HG03196 (cell line): ENCODE results near the gene MAP3K14.
"Not testable (repeated sequence)": the region's sequence is repeated elsewhere in the genome, so short reads cannot be mapped to it uniquely, and the experiment has no call there.

Experiments used
- ATAC-seq: cut with Tn5 transposase; IDR thresholded peaks from one replicate; pipeline ENCODE4 v1.9.1; 2021; ENCODE audit not compliant: unreplicated experiment

The MAP3K14 gene

GRCh38 chr17:45302220-45302619 lies 14.6 kb downstream of the MAP3K14 start:
- not testable (repeated sequence) for ATAC-seq

GRCh38 chr17:45301674-45302073 lies 15.1 kb downstream of the MAP3K14 start:
- ATAC-seq, result no peak

DNA sequence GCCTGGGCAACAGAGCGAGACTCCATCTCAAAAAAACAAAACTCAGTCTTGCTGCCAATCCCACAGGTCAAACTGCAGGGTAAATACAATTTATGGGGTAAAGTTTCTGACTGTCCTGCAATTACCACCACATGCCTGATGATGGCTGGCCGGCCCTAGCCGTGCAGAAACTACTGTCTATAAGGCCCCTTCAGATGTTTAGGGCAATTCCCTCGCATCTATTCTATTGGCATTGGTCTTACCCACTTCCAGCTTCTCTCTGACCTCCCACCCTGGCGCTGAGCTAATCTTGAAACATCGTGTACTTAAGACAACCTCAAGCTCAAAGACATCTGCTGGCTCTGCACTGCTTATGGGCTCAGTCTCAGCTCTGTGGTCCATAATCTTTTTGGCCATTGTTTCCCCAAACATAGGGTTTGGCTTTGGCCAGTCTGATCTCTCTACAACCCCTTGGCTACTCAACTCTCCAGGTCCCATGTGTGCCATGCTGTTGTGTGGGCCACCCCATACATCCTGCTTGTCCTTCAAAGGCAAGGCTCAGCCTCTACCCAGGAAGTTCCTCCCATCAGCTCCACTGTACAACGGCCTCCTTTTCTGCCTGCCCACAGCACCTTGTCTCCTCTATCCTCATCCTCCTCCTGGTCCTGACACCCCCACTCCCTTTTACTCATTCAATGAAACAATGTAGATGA lies 16.6 kb downstream of the MAP3K14 start:
- no peak for ATAC-seq

GRCh38 chr17:45299361-45299760 lies 17.5 kb downstream of the MAP3K14 start:
- no peak for ATAC-seq

- ATAC-seq, result no peak
Observed at GRCh38 chr17:45298546-45299285, 18.1 kb downstream of the MAP3K14 start.

- ATAC-seq, result no peak
Observed at GRCh38 chr17:45296833-45297124, 20.0 kb downstream of the MAP3K14 start.

GRCh38 chr17:45296003-45296832 lies 20.6 kb downstream of the MAP3K14 start:
- no peak for ATAC-seq

- no peak for ATAC-seq
Observed at GRCh38 chr17:45294506-45294905, 22.3 kb downstream of the MAP3K14 start.

- ATAC-seq, result no peak
Observed at GRCh38 chr17:45293413-45294211, 23.2 kb downstream of the MAP3K14 start.

GRCh38 chr17:45292696-45293412 lies 24.0 kb downstream of the MAP3K14 start:
- no peak for ATAC-seq

- ATAC-seq, result no peak
Observed at GRCh38 chr17:45291171-45291805, 25.5 kb downstream of the MAP3K14 start.

- ATAC-seq, result no peak
Observed at GRCh38 chr17:45290269-45290765, 26.5 kb downstream of the MAP3K14 start.

- ATAC-seq, result no peak
Observed at GRCh38 chr17:45289301-45290268, 27.2 kb downstream of the MAP3K14 start.

- no peak for ATAC-seq
Observed at GRCh38 chr17:45288825-45289224, 28.0 kb downstream of the MAP3K14 start.

DNA sequence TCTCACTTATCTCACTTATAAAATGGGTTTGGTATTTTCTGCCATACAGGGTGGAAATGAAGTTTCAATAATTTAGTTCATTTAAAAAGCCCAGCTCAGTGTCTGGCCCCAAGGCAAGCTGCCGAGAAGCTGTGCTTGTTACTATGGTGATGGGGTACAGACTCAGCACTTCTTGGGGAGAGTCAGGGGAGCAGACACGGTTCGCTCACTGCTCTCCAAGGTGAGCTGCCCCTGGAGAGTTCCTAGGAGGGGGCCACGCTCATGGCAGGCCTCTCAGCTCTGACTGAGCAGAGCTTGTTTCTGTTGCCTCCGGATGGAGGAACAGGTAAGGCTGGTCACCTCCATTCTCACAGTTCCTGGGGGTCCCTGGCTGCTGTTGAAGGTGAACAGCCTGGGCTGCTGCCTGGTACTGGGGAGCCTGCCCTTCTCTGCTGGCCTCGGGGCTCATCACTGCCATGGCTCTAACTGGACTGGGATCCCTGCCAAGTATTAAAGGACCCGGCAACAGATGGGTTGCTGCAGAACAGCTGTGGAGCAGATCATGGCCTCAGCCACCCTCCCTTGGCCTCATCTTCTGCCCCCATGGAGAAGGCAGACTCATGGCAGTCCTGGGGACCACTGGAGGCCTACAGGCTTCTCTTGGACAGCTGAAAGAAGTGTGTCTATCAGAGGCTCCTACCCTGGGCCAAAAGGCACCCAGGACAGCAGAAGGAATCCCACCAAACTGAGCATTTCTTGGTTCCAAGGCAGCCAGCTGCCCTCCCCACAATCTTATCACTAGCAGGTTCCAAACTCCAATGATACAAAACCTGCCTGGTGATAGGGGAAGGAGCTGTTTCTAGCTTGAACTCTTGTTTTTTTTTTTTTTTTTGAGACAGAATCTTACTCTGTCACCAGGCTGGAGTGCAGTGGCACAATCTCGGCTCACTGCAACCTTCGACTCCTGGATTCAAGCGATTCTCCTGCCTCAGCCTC lies 29.0 kb downstream of the MAP3K14 start:
- ATAC-seq, result no peak

DNA sequence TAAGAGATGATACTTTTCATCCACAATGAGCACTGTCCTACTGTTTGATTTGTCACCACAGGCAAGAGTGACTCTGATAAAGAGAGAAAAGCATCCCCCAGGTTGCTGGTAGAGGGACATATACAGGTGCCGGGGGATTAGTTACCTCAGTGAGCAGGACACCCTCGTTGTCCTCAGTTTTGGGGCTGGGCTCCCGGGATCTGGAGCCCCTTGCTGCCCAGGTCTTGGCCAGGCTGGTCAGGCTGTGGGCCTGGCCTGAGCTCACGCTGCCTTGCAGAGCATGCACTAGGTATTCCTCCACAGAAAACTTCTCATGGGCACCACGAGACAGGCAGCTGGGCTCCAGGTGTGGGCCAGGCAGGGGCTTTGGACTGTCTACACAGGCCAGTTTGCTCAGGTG lies 30.5 kb downstream of the MAP3K14 start:
- ATAC-seq, result no peak
